Frontal cortex (tissue), 4 donors: Measurements from ENCODE around the gene KRTAP10-8. TPM values are rescaled to one million over a fixed set of nuclear protein-coding genes. Genes with fewer than 3 reads are reported as not detected.
"Not testable (repeated sequence)": the region's sequence is repeated elsewhere in the genome, so short reads cannot be mapped to it uniquely, and the experiment has no call there.

Source experiments
- DNase-seq, 2 donors: peaks; one replicate each; pipeline ENCODE4 v3.0.0; 2012; ENCODE audit warnings: low spot score in 2 of 2
- FAIRE-seq: peaks from 2 replicates; lab custom pipeline; 2012; peaks lifted over from hg19 to GRCh38; lab: Jason Lieb, UNC
- total RNA-seq: library from RNA; depleted of rRNA; stranded (reverse); fragments of >200 nt; gene quantifications from one replicate; pipeline ENCODE4 v1.2.3, GENCODE V29; 2014
- donor health status: control.
- donor health status: control.
- donor health status: control.

The KRTAP10-8 gene
- total RNA-seq, 1 donor from 2014 or later = not detected

DNA sequence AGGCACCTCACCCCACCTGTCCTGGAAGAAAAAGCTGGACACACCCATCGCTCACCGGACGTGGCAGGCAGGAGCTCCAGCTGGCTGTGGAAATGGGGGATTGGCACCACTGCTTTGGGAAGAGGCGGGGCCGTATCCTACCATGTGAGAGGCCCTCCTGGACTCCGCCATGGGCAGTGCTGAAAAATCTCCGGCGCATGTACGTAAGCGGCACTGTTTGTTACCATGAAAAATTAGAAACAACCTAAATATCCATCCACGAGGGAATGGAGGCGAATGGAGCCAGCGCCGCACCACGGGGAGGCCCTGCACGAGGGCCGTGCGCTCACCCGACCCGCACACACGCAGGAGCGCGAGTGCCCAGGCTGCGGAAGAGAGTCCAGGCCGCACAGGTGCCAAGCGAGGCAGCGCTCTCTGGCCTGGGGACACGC, 3.1 kb downstream of the KRTAP10-8 start:
- FAIRE-seq (no peak), DNase-seq (no peak)

DNA sequence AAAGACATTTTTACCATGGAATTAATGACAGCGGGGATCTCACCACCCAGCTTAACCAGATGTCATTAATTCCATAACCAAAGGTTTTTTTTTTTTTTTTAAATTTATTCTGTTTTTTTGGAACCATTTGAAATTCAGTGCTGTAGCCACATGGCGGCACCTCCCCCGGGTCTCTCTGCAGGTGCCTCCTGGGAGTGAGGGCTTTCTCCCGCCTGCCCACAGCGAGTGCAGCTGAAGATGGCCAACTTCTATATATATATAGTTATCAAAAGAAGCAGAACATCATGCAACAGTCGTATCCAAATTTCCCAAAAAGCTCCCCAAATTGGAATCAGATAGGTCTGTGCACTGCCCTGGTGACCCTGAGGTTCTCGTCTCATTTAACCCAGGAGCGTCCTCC, 3.6 kb downstream of the KRTAP10-8 start:
- no peak for FAIRE-seq
- no peak for DNase-seq

- no peak for DNase-seq
- no peak for FAIRE-seq
Measured at GRCh38 chr21:44615911-44616590, 4.2 kb downstream of the KRTAP10-8 start.

DNA sequence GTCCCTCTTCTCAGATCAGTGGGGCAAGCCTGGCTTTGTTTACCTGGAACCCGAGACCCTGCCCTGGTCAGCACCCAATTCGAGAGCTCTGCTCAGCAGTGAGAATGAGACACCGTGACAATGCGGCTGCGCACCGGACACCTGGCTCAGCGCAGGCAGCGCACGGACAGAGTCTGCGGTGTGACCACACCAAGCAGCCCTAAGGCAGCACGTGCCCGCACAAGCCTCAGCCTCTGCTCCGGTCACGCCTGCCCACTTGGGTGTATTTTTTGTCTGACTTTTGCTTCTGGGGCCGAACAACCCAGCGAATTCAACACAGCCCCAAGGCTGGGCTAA, 4.7 kb downstream of the KRTAP10-8 start:
- no peak for FAIRE-seq

GRCh38 chr21:44617071-44617501, 5.2 kb downstream of the KRTAP10-8 start:
- DNase-seq (no peak), FAIRE-seq (no peak)

More for the DNA sequence above, 4.7 kb downstream of the KRTAP10-8 start:
- DNase-seq = no peak

GRCh38 chr21:44618504-44618903, 6.6 kb downstream of the KRTAP10-8 start:
- FAIRE-seq (no peak), DNase-seq (no peak)

DNA sequence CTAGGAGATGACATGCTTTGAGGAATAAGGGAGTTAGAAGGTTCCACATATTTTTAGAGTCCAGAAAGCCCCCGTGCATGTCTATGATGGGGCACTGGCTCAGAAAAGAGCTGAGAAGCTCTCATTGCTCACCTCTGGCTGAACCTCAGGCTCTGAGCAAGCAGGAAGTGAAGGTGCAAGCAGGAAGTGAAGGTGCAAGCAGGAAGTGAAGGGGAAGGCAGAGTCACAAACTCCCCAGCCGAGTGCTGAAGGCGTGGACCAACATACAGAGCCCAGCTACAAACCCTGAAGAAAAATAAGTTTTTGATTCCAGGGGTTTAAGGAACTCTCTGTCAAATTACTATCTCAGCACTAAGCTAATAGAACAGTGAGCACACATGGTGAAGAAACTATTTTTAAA, 7.0 kb downstream of the KRTAP10-8 start:
- DNase-seq = no peak
- FAIRE-seq = no peak

GRCh38 chr21:44619886-44620285, 8.0 kb downstream of the KRTAP10-8 start:
- no peak for DNase-seq
- FAIRE-seq = no peak

- FAIRE-seq = no peak
- no peak for DNase-seq
Measured at GRCh38 chr21:44623575-44623974, 11.7 kb downstream of the KRTAP10-8 start.

DNA sequence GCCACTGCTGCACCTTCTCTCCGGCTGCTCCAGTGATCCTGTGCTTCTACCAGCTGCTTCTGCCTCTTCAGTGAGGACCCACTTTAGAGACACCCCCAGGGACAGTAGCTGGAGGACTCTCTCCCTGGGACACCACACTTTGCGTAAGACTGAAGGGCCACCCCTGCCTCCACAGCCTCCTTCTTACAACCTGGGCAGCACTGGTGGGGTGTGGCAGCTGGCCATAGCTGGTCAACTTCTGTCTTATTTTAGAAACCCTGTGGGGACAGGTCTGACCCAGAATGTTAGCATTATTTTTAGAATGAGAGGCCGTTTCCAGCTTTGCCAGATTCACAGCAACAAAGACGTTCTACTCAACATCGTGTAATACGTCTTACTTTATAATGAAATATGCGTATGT, 13.9 kb downstream of the KRTAP10-8 start:
- no peak for FAIRE-seq
- DNase-seq = no peak

DNA sequence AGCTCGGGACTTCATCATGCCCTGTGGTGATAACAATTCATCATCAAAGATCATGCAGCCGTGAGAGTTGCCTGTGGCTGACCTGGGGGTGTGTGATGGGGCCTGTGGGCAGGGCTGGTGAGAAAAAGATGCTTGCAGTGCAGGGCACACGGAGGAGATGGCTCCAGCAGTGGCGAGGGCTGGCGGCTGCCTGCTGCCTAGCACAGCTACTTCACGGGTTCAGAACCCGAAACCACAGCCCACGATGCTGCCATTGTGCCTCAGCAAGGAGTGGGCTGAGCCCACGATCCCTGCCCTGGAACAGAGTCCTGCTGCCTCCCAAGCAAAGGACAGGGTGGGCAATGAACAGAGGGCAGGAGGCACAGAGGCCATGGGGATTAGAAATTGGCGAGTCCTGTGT, 14.4 kb downstream of the KRTAP10-8 start:
- FAIRE-seq (no peak), DNase-seq (no peak)

DNA sequence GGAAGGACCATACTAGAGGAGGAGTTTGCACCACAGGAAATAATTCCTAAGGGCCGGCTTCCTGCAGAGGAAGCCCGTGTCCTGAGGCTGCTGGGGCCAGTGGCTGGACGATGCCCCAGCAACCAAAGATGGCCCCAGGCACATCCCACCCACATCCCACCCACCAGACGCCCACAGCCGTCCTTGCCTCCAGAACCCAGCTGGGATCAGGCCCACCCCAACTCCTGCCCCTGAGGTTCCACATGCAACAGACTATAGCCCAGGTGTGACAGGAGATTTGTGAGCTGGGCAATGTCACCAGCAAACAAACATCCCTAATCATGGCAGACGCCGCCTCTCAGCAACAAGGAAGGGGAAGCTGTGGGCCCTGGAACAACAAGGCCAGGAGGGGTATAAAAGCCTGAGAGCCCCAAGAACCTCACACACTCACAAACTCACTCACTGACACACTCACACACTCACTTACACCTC, 14.8 kb downstream of the KRTAP10-8 start, which contains the start of gene KRTAP10-9:
TSS of gene KRTAP10-9 (plus strand) at position 421 of the 471 bp plus-strand sequence. CDS start 79 bp downstream, outside the sequence.
- DNase-seq (no peak), FAIRE-seq (no peak)

GRCh38 chr21:44627181-44627822, 15.4 kb downstream of the KRTAP10-8 start:
- FAIRE-seq, DNase-seq: not testable (repeated sequence)

- DNase-seq, FAIRE-seq: not testable (repeated sequence)
Measured at GRCh38 chr21:44627831-44628233, 16.0 kb downstream of the KRTAP10-8 start.

DNA sequence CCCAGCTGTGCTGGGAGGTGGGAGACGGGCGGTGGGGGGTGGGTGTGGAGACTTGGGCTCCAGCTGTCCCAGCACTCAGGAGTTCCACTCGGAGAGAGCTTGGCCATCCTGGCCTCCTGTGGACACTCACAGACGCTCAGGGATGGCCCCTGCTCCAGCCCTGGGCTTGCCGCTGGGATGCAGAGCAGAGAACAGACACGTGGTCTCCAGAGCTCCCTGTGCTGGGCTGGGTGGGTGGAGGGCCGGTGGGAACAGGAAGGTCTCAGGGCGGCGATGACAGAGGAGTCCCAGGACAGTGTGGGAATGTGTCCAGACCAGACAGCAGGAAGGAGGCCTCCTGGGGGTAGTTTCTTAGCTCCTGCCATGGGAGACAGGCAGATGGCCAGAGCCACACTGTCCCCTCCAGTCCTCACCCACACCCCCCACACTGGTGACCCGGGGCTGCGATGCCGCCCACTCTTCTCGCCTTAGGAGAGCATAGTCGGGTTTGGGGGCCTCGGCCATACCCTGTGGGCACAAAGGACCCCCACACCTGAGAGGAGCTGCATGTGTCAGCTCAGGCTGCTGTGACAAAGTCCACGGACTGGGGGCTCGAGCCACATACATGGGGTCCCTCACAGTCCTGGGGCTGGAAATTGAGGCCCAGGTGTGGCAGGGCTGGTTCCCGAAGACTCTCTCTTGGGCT, 17.0 kb downstream of the KRTAP10-8 start:
- FAIRE-seq = no peak
- no peak for DNase-seq

- DNase-seq = no peak
- FAIRE-seq = no peak
Measured at GRCh38 chr21:44630440-44630839, 18.6 kb downstream of the KRTAP10-8 start.

DNA sequence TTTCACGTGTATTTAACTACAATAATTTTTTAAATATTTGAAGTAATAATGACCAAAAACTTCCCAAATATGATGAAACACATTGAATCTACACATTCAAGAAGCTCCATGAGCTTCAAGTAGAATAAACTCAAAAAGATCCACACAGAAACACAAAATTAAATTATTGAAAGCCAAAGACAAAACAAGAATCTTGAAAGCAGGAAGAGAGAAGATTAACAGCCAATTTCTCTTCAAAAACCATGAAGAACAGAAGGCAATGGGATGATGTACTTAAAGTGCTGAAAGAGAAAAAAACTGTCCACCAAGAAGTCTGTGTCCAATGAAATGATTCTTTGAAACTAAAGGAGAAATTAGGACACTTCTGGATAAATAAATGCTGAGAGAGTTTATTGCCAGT, 20.2 kb downstream of the KRTAP10-8 start:
- FAIRE-seq = no peak
- DNase-seq = no peak

- DNase-seq (no peak), FAIRE-seq (no peak)
Measured at GRCh38 chr21:44636209-44637017, 24.5 kb downstream of the KRTAP10-8 start.

GRCh38 chr21:44637018-44637850, 25.4 kb downstream of the KRTAP10-8 start, which contains the start of gene KRTAP10-10:
Gene KRTAP10-10 (plus strand): TSS chr21:44637356. CDS start chr21:44637418, 62 bp downstream.
- no peak for FAIRE-seq

More at GRCh38 chr21:44637018-44637850, 25.4 kb downstream of the KRTAP10-8 start, which contains the start of gene KRTAP10-10:
- no peak for DNase-seq
